Type B pancreatic cell (in vitro differentiated cells): Measurements from ENCODE around the gene PPP1R7. TPM values are rescaled to one million over a fixed set of nuclear protein-coding genes. Genes with fewer than 3 reads are reported as not detected.

Source experiments
- total RNA-seq: library from RNA; stranded (reverse); gene quantifications from 2 replicates; pipeline ENCODE4 v1.2.1, GENCODE V29; 2021; ENCODE audit warnings: low replicate concordance

Gene PPP1R7
- total RNA-seq, 1 donor from 2014 or later = 50.7 TPM

Other genes starting within 250 kb of the PPP1R7 start
- 0.68 and 0.98 TPM in 2 replicates for gene CROCC2, start 244.1 kb upstream of the PPP1R7 start, total RNA-seq
- 9.7 and 140 TPM in 2 replicates for gene SNED1, start 151.8 kb upstream of the PPP1R7 start, total RNA-seq
- 38.9 and 46.3 TPM in 2 replicates for gene MTERF4, start 48.2 kb upstream of the PPP1R7 start, total RNA-seq
- gene PASK, start 995 bp upstream of the PPP1R7 start, total RNA-seq = 31.8 and 50.9 TPM in 2 replicates
- gene ANO7, start 38.2 kb downstream of the PPP1R7 start, total RNA-seq = 1.7 and 3.3 TPM in 2 replicates
- gene HDLBP, start 165.2 kb downstream of the PPP1R7 start, total RNA-seq = 466 and 659 TPM in 2 replicates
- 333 and 425 TPM in 2 replicates for gene SEPTIN2, start 165.5 kb downstream of the PPP1R7 start, total RNA-seq
- gene FARP2, start 205.8 kb downstream of the PPP1R7 start, total RNA-seq = 62.5 and 71.1 TPM in 2 replicates